CD14-positive monocyte (primary cell): ENCODE results near the gene TRIM25. TPM values are rescaled to one million over a fixed set of nuclear protein-coding genes. Genes with fewer than 3 reads are reported as not detected.
A peak's percentile ranks its signal among the peaks of the same experiment; 100 is the strongest.

Experiments used
- DNase-seq, 3 donors: peaks; one replicate each; pipeline ENCODE4 v3.0.0-alpha.2; 2011 to 2022
- H2AFZ ChIP-seq: 2 replicates; pipeline ENCODE4 v1.6.0; 2012; ENCODE audit warnings: mild to moderate bottlenecking, low read depth, low read length, inconsistent platforms; ENCODE audit not compliant: insufficient read depth, poor library complexity, severe bottlenecking
- H3K27ac ChIP-seq, 2 donors: 1 replicate in 1 of 2; 2 replicates in 1 of 2; pipeline ENCODE4 v1.5.1; 2012 to 2013; ENCODE audit warnings: low read length in 2 of 2, control low read depth in 1 of 2, inconsistent platforms in 1 of 2, low read depth in 1 of 2, mild to moderate bottlenecking in 1 of 2
- H3K27me3 ChIP-seq, 2 donors: one replicate each; pipeline versions ENCODE4 v1.6.0 to v1.6.1; 2011 to 2013; ENCODE audit warnings: low read length in 2 of 2; ENCODE audit not compliant: control insufficient read depth in 2 of 2, insufficient read depth in 2 of 2
- H3K36me3 ChIP-seq, 2 donors: replicated peaks in 1 of 2; 1 replicate in 1 of 2; 2 replicates in 1 of 2; pipeline versions ENCODE4 v1.5.1 to v1.6.1; 2012 to 2013; ENCODE audit warnings: low read length in 2 of 2, control low read depth in 1 of 2, inconsistent platforms in 1 of 2, mild to moderate bottlenecking in 1 of 2; ENCODE audit not compliant: insufficient read depth in 2 of 2, control insufficient read depth in 1 of 2
- H3K4me1 ChIP-seq, 2 donors: 1 replicate in 1 of 2; 2 replicates in 1 of 2; pipeline versions ENCODE4 v1.5.1 to v1.6.1; 2012 to 2013; ENCODE audit warnings: low read length in 2 of 2, control low read depth in 1 of 2, inconsistent platforms in 1 of 2, mild to moderate bottlenecking in 1 of 2, moderate library complexity in 1 of 2; ENCODE audit not compliant: insufficient read depth in 2 of 2, control insufficient read depth in 1 of 2
- H3K4me2 ChIP-seq: replicated peaks from 2 replicates; pipeline ENCODE3; 2012; ENCODE audit warnings: low read length, moderate library complexity, mild to moderate bottlenecking; ENCODE audit not compliant: poor library complexity, severe bottlenecking; ENCODE audit errors: extremely low read depth
- H3K4me3 ChIP-seq, 3 experiments: fragments of 200-600 bp in 1 of 3; sonication (generic) in 1 of 3; replicated peaks in 1 of 3; 1 replicate in 2 of 3; 2 replicates in 1 of 3; pipeline ENCODE4 v1.5.1; 2011 to 2013; ENCODE audit warnings: low read length in 3 of 3, mild to moderate bottlenecking in 3 of 3, control low read depth in 2 of 3, low read depth in 2 of 3, inconsistent platforms in 1 of 3, moderate library complexity in 1 of 3
- H3K79me2 ChIP-seq: 2 replicates; pipeline ENCODE4 v1.6.0; 2012; ENCODE audit warnings: mild to moderate bottlenecking, control low read depth, inconsistent platforms, low read length, moderate library complexity; ENCODE audit not compliant: insufficient read depth
- H3K9ac ChIP-seq: 2 replicates; pipeline ENCODE4 v1.6.0; 2017; ENCODE audit warnings: low read length, mild to moderate bottlenecking; ENCODE audit not compliant: insufficient read depth, poor library complexity, severe bottlenecking
- H3K9me3 ChIP-seq, 2 donors: replicated peaks in 1 of 2; 1 replicate in 1 of 2; 2 replicates in 1 of 2; pipeline versions ENCODE4 v1.5.1 to v1.6.1; 2012 to 2013; ENCODE audit warnings: low read length in 2 of 2, control low read depth in 1 of 2; ENCODE audit not compliant: control insufficient read depth in 1 of 2, insufficient read depth in 1 of 2
- H4K20me1 ChIP-seq: 2 replicates; pipeline ENCODE4 v1.6.0; 2012; ENCODE audit warnings: mild to moderate bottlenecking, low read length, control low read depth, moderate library complexity; ENCODE audit not compliant: insufficient read depth
- H3K27ac Mint-ChIP-seq, 7 donors: one replicate each; pipeline ENCODE4 v1.8.0; 2020; ENCODE audit warnings: mild to moderate bottlenecking in 7 of 7, mixed read lengths in 7 of 7, moderate library complexity in 6 of 7, inconsistent platforms in 2 of 7
- H3K27me3 Mint-ChIP-seq, 3 donors: one replicate each; pipeline ENCODE4 v1.8.0; 2021 to 2022; ENCODE audit warnings: low read depth in 3 of 3, mild to moderate bottlenecking in 3 of 3, mixed read lengths in 3 of 3, moderate library complexity in 3 of 3, inconsistent platforms in 1 of 3
- H3K36me3 Mint-ChIP-seq, 2 donors: one replicate each; pipeline ENCODE4 v1.8.0; 2020; ENCODE audit warnings: mixed read lengths in 2 of 2, inconsistent platforms in 1 of 2, mild to moderate bottlenecking in 1 of 2
- H3K4me1 Mint-ChIP-seq: one replicate; pipeline ENCODE4 v1.8.0; 2020; ENCODE audit warnings: mild to moderate bottlenecking, mixed read lengths
- H3K4me3 Mint-ChIP-seq, 2 donors: one replicate each; pipeline ENCODE4 v1.8.0; 2020; ENCODE audit warnings: mild to moderate bottlenecking in 2 of 2, mixed read lengths in 2 of 2, moderate library complexity in 1 of 2
- H3K9me3 Mint-ChIP-seq, 7 donors: one replicate each; pipeline ENCODE4 v1.8.0; 2020 to 2022; ENCODE audit warnings: mixed read lengths in 7 of 7, mild to moderate bottlenecking in 6 of 7, moderate library complexity in 6 of 7, inconsistent platforms in 2 of 7
- WGBS: methylation state at CpG from one replicate; pipeline ENCODE4 v1.1.5; 2013; ENCODE audit warnings: missing lambda C conversion rate; ENCODE audit not compliant: insufficient coverage; 5-methylcytosine and 5-hydroxymethylcytosine counted together
- intact Hi-C, 2 donors: fragments of 100-400 bp; cut with micrococcal nuclease; formaldehyde crosslinking; loops; one replicate each; pipeline versions ENCODE4 v1.15.0 to v1.15.1; 2023
- polyA plus RNA-seq, 3 donors: library from polyadenylated mRNA; depleted of rRNA in 1 of 3; unstranded in 2 of 3; stranded (reverse) in 1 of 3; fragments of 300-500 nt in 2 of 3; fragments of >200 nt in 1 of 3; fragmentation: Illumina TruSeq in 2 of 3; gene quantifications; 1 replicate in 2 of 3; 2 replicates in 1 of 3; pipeline ENCODE4 v1.2.3, GENCODE V29; 2012 to 2021
- TF ChIP-seq, protein P1 (sequence below): fragments of 200-600 bp; IDR thresholded peaks from one replicate; pipeline ENCODE4 v1.8.0; 2022; ENCODE audit warnings: antibody characterized with exemption, mild to moderate bottlenecking

TRIM25 gene
- polyA plus RNA-seq, 3 donors = 5.4 to 98.3 (median 11.2) TPM

DNA sequence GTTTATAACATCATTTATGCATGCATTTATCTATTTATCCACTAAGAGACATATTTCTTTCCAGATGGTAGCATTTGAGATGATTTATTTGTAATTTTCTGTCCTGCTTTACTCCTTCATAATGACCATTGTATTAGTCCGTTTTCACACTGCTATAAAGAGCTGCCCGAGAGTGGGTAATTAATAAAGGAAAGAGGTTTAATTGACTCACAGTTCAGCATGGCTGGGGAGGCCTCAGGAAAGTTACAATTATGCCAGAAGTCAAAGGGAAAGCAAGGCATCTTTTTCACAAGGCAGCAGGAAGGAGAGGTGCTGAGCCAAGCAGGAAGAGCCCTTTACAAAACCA, 28.6 kb downstream of the TRIM25 start:
- intact Hi-C loops = no loop called here
- Histone ChIP-seq H3K4me3 (no peak overlapping the region), H3K9ac (no peak overlapping the region), H3K4me1 (peaks cover 18 to 41% of the 10 kb centered on the region in 2 donors), H3K27ac (peak overlapping the region in 1 of 2 donors; percentile 7), H3K36me3 (peaks cover 27 to 55% of the 10 kb centered on the region in 2 donors), H3K27me3 (no peaks in the 10 kb centered on the region), H3K79me2 (peaks cover under 1% of the 10 kb centered on the region), H4K20me1 (peaks cover 67% of the 10 kb centered on the region), H3K9me3 (peaks cover 23 to 25% of the 10 kb centered on the region in 2 donors), H3K4me2 (no peak overlapping the region), H2AFZ (no peak overlapping the region)
- no peak for DNase-seq
- Mint-ChIP-seq H3K27me3 (peaks cover 0 to 3% (median 0%) of the 10 kb centered on the region in 3 donors), H3K36me3 (peaks cover 59 to 61% of the 10 kb centered on the region in 2 donors), H3K4me1 (peaks cover 49% of the 10 kb centered on the region), H3K27ac (peak overlapping the region in 2 of 7 donors; percentile 37), H3K4me3 (no peak overlapping the region), H3K9me3 (peaks cover 6 to 20% (median 19%) of the 10 kb centered on the region in 7 donors)
- TF ChIP-seq, protein P1, sequence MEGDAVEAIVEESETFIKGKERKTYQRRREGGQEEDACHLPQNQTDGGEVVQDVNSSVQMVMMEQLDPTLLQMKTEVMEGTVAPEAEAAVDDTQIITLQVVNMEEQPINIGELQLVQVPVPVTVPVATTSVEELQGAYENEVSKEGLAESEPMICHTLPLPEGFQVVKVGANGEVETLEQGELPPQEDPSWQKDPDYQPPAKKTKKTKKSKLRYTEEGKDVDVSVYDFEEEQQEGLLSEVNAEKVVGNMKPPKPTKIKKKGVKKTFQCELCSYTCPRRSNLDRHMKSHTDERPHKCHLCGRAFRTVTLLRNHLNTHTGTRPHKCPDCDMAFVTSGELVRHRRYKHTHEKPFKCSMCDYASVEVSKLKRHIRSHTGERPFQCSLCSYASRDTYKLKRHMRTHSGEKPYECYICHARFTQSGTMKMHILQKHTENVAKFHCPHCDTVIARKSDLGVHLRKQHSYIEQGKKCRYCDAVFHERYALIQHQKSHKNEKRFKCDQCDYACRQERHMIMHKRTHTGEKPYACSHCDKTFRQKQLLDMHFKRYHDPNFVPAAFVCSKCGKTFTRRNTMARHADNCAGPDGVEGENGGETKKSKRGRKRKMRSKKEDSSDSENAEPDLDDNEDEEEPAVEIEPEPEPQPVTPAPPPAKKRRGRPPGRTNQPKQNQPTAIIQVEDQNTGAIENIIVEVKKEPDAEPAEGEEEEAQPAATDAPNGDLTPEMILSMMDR = no peak
- no CpG with 5 or more reads among the region's 2 CpGs for WGBS

DNA sequence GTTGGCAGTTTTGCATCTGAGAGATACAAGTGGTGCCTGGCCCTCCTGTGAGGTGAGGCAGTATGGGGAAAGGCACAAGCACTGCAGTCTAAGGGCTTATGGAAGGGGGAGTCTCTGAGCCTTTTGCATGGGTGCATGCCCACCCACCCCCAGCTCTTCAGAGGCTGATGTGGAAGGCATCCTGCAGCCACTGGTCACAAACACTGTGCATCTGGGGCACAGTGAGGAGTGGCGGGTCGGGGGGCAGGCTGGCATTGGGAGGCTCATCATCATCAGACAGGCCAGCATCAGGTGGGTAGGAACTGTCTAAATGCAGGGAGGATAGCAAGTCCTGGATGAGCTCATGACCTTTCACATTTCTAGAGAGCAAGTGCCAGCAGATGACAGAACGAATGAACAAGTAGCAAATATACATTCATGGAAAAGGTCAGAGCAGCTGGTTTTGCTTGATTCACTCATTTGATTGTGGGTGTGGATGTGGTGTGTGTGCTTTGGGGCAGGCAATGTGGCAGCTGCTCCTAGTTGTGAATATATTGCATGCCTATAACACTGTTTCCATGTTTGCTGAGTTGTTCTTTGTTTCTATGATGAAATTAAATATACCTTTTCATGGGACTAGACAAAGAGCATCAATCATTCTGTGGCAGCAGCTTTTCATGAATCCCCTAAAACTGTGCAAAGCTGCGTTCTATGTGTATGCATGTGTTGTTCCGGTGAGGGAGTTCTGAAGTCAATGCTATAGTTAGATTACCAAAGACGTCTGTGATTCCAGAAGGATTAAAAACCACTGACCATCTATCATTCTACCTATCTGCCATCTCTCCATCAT, 29.2 kb downstream of the TRIM25 start:
- H3K9me3 ChIP-seq = peaks cover 19% of the 10 kb centered on the region in 2 donors
- H3K27me3 Mint-ChIP-seq = peaks cover 0 to 3% (median 0%) of the 10 kb centered on the region in 3 donors
- peaks cover 53 to 55% of the 10 kb centered on the region in 2 donors for H3K36me3 Mint-ChIP-seq
- peak overlapping the region in 6 of 7 donors; percentile 28 to 74 (median 56) for H3K27ac Mint-ChIP-seq
- intact Hi-C loops = no loop called here
- 100% methylated on average over 2 of the region's 6 CpGs for WGBS
- H3K79me2 ChIP-seq = no peaks in the 10 kb centered on the region
- DNase-seq = no peak
- H3K27me3 ChIP-seq = no peaks in the 10 kb centered on the region
- peaks cover 61% of the 10 kb centered on the region for H4K20me1 ChIP-seq
- no peak overlapping the region for H2AFZ ChIP-seq
- no peak overlapping the region for H3K4me3 Mint-ChIP-seq
- H3K4me1 Mint-ChIP-seq = peaks cover 55% of the 10 kb centered on the region
- peaks cover 23 to 47% of the 10 kb centered on the region in 2 donors for H3K4me1 ChIP-seq
- peaks cover 6 to 21% (median 18%) of the 10 kb centered on the region in 7 donors for H3K9me3 Mint-ChIP-seq
- H3K4me3 ChIP-seq = no peak overlapping the region
- peak overlapping the region in 1 of 2 donors; percentile 67 for H3K27ac ChIP-seq
- H3K36me3 ChIP-seq = peaks cover 21 to 49% of the 10 kb centered on the region in 2 donors
- TF ChIP-seq, protein P1 = no peak
- H3K9ac ChIP-seq = no peak overlapping the region
- H3K4me2 ChIP-seq = no peak overlapping the region
